Measurements from ENCODE around the gene DCLK3. TPM values are rescaled to one million over a fixed set of nuclear protein-coding genes. Genes with fewer than 3 reads are reported as not detected.

The DCLK3 gene, protein sequence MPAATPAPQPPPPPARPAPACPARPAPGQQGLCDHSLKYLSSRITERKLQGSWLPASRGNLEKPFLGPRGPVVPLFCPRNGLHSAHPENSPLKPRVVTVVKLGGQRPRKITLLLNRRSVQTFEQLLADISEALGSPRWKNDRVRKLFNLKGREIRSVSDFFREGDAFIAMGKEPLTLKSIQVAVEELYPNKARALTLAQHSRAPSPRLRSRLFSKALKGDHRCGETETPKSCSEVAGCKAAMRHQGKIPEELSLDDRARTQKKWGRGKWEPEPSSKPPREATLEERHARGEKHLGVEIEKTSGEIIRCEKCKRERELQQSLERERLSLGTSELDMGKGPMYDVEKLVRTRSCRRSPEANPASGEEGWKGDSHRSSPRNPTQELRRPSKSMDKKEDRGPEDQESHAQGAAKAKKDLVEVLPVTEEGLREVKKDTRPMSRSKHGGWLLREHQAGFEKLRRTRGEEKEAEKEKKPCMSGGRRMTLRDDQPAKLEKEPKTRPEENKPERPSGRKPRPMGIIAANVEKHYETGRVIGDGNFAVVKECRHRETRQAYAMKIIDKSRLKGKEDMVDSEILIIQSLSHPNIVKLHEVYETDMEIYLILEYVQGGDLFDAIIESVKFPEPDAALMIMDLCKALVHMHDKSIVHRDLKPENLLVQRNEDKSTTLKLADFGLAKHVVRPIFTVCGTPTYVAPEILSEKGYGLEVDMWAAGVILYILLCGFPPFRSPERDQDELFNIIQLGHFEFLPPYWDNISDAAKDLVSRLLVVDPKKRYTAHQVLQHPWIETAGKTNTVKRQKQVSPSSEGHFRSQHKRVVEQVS
- total RNA-seq: under 1 TPM; 0.10 to 0.72 TPM

DNA sequence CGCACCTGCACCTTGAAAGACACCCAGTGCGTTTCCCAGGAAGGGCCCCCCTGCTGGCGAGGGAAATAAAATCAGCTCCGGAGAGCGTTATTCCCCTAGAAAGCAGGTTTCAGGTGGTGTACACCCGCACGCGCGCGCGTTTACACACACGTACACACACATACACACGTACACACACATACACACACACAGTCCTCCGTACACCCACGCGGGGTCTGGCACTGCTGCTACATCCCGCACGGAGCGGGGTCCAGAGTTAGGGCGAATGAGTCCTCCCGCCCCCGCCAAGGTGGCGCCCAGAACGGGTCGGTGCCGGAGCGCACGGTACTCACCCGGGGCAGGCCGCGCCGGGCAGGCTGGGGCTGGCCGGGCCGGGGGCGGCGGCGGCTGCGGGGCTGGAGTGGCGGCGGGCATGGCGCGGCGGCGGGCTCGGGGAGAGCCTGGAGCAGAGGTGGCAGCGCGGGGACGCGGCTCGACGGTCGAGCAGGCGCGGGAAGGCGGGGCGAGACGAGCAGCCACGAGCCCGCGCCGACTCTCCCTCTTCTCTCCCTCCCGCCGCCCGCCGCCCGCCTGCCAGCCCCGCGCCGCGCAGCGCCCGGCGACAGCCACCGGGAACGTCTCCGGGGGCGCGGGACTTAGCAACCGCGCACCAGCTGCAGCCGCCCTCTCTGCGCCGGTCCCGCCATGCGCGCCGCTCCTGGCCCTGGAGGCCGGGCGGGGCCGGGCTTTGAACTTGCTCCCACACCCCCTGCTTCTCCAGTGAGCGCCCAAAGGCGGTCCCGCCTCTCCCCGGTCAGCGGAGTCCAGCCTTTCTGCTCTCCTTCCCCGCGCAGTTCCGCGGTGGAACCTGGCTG, at the start of gene DCLK3:
Gene DCLK3, minus strand, starts transcription at position 704 of the 854 bp plus-strand sequence. Its CDS starts 290 bp downstream, at position 414.
- Mint-ChIP-seq H3K36me3 (no peaks in the 10 kb centered on the region), H3K27ac (no peak within 1 kb of the TSS), H3K9me3 (no peaks in the 10 kb centered on the region), H3K4me1 (peaks cover 4% of the 10 kb centered on the region), H3K4me3 (peak within 1 kb of the TSS; percentile 60), H3K27me3 (peaks cover 70% of the 10 kb centered on the region)
- DNase-seq: peak; percentile 19

DNA sequence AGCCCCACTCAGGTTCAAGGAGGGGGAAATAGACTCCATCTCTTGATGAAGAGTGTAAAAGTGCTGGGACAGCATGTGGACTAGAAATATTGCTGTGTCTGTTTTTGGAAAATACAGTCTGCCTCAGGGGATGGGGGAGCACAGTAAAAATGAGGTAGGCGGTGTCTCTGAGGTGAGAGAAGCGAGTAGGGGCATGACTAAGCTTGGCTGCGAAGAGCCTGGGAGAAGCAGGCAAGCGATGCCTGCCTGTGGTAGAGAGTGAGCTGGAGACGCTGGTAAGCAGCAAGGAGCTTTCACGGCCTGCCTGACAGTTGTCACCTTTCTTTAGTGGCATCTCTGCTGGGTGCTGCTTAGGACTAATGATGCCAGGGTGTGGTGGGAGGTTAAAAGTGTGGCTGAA, 49.0 kb upstream of the DCLK3 start:
- Mint-ChIP-seq H3K27ac (no peak overlapping the region), H3K27me3 (no peaks in the 10 kb centered on the region), H3K4me1 (no peaks in the 10 kb centered on the region), H3K36me3 (no peaks in the 10 kb centered on the region), H3K4me3 (no peak overlapping the region), H3K9me3 (no peaks in the 10 kb centered on the region)
- no peak for DNase-seq

DNA sequence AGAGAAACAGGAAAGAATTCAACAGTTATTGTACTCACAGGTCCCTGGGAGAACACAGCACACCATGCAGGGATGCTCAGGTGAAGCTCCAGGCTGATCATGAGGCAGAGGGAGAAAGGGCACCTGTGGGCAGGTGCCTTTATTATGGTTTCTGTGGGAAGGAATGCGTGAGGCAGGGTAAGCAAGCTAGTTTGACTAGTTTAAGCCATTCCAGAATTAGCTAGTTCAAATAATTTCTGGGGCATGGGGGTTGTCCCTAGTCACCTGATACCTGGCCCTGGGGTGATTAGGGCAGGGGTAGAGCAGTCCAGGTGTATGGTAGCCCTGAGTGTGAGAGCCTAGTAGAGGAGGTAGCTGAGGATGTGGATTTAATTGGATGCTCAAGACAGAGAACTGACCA, 47.9 kb upstream of the DCLK3 start:
- Mint-ChIP-seq H3K9me3 (no peaks in the 10 kb centered on the region), H3K27ac (no peak overlapping the region), H3K36me3 (no peaks in the 10 kb centered on the region), H3K4me1 (no peaks in the 10 kb centered on the region), H3K4me3 (no peak overlapping the region), H3K27me3 (no peaks in the 10 kb centered on the region)
- DNase-seq: no peak

DNA sequence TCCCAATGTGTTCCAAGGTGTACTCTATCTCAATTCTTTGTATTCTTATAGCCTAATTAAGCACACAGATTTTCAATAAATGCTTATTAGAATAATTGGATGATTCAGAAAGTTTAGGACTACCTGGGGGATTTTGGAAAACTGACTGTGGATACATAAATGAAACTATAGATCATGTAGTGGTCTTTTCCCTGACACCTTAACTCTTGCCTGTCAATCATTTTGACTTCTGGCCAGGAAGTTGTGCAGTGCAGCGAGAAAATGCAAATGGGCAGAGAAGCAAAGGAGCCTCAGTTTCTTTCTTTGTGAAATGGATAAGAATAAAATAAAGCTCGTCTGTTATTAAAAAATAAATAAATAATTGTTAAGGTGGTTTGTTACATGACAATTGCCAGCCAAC, 47.4 kb upstream of the DCLK3 start:
- Mint-ChIP-seq H3K27ac (no peak overlapping the region), H3K36me3 (no peaks in the 10 kb centered on the region), H3K4me3 (no peak overlapping the region), H3K9me3 (no peaks in the 10 kb centered on the region), H3K27me3 (no peaks in the 10 kb centered on the region), H3K4me1 (no peaks in the 10 kb centered on the region)
- DNase-seq: no peak

DNA sequence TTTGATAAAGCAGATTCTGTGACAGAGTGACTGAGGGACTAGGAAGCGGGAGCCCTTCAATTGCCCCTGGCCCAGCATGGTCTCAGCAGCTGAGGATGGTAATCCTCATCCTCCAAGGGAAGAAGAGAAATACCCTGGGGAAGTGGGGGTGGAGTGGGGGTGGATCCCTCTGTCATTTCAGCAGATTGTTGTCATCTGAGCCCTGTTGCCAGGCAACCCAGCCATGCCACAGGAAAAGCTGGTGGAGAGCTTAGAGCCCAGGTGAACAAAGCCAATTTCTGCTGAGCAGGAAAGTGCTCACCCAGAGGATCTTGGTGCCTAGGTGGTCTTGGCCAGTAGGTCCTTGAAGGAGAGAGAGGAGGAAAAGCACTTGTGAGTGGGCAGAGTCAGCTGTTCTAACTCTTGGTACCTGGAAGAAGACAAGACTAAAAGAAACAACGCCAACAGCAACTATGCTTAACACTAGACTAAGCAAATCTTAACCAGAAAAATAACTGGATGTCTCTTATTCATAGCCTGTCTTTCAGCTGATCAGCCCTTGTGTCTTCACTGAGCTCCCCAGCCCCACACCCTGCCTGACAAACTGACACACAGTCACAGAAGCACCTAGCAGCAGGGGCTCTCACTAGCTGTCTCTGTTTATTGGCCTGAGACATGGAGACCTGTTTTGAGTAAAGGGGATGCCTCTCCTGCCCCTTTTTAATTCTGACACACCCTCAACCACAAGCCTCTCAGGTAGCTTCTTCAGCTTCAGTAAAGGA, 40.1 kb upstream of the DCLK3 start:
- H3K4me1 Mint-ChIP-seq: no peaks in the 10 kb centered on the region
- H3K4me3 Mint-ChIP-seq: no peak overlapping the region
- no peak overlapping the region for H3K27ac Mint-ChIP-seq
- peaks cover 3% of the 10 kb centered on the region for H3K36me3 Mint-ChIP-seq
- no peak for DNase-seq
- H3K27me3 Mint-ChIP-seq: peaks cover 22% of the 10 kb centered on the region
- peaks cover 5% of the 10 kb centered on the region for H3K9me3 Mint-ChIP-seq

DNA sequence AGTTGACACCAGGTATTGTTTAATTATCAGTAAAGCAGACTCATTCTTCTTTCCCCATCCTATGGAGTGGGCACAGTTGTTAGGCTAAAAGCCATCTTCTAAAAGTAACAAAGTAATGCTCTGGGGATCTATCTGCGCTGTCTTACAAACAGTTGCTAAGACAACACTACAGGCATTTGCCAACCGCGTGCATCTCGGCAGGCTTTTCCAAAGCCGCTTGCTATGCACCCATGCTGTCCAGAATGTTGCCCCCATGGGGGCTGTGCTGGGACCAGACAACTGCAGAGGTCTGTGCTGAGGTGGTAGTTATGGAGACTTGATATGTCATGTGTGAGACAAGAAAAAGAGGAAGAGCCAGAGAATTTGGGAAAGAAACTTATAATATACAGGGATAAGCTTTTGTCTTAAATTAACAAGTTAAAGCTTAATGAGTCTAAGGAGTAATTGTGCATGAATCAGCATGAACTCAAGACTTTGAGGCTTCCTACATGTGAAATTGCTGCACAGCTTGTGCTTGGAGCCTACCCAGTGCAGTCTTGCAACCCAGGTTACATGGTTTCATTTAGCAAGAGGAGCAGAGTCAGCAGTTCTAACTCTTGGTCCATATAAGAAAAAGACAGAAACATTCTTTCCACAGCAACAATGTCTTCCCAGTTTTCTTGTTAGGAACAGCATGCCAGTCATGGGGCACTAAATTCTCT, 38.9 kb upstream of the DCLK3 start:
- Mint-ChIP-seq H3K4me3 (no peak overlapping the region), H3K27ac (no peak overlapping the region), H3K27me3 (peaks cover 22% of the 10 kb centered on the region), H3K9me3 (peaks cover 8% of the 10 kb centered on the region), H3K36me3 (peaks cover 3% of the 10 kb centered on the region), H3K4me1 (no peaks in the 10 kb centered on the region)
- DNase-seq: no peak

DNA sequence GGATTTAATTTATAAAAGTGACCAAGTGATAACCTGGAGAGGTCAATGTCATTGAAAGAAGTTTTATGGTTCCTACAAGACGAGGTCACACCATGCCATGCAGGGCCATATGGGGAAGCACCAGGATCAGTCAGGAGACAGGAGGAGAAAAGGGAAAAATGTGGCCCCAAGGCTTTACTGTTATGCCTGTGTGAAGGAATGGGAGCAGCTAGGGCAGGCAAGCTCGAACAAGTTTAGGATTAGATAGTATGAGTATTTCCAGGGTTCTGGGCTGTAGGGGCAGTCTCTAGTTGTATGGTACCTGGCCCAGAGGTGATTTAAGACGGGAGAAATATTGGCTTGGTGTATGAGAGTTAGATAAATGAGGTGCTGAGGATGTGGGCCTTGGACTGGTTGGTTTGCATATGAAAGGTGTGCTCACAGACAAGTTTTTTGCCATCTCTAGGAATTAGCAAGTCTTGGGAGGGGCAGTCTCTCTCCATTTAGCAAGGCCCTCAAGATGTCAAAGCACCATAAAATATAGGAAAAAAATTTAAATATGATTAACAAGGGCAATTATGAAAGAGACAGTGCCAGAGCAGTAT, 36.3 kb upstream of the DCLK3 start:
- Mint-ChIP-seq H3K9me3 (peaks cover 4% of the 10 kb centered on the region), H3K4me1 (no peaks in the 10 kb centered on the region), H3K36me3 (peaks cover 3% of the 10 kb centered on the region), H3K4me3 (no peak overlapping the region), H3K27me3 (peaks cover 17% of the 10 kb centered on the region), H3K27ac (no peak overlapping the region)
- DNase-seq: no peak

DNA sequence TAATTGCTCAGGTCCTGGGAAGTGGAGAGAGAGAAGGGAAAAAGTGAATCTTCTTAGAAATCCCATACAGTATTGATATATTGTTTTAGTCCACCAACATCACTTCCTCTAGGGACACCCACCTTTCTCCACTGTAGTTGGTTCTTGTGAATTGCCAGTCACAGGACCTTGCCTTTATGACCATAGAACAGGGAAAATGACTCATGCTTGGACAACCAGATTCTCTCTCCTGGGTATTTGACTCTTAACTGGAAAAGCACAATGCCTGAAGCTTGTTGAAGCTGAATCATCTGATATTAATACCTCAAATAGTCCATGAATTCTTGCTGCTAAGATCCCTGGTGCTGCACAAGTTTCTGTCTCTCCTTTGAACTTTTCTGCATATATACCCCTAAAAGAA, 32.5 kb upstream of the DCLK3 start:
- Mint-ChIP-seq H3K27ac (no peak overlapping the region), H3K4me1 (no peaks in the 10 kb centered on the region), H3K36me3 (peaks cover 3% of the 10 kb centered on the region), H3K4me3 (no peak overlapping the region), H3K27me3 (peaks cover 11% of the 10 kb centered on the region), H3K9me3 (peaks cover 3% of the 10 kb centered on the region)
- DNase-seq: no peak

DNA sequence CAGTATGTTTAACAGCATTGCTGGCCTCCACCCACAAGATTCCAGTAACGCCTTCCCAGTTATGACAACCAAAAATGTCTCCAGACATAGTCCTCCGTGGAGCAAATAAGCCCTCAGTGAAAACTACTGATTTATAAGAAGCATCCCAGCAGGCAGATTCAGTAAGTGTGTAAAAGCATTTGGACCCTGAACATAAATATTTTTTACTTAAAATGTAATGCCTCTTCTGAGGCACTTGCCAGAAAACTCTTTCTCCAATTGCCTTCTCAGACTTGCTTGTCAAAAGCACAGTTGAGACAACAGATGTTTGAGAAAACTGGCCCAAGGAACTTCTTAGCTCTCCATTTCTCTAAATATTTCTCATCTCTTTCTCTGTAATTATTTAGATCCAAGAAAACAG, 31.8 kb upstream of the DCLK3 start:
- peaks cover 3% of the 10 kb centered on the region for H3K9me3 Mint-ChIP-seq
- peaks cover 6% of the 10 kb centered on the region for H3K27me3 Mint-ChIP-seq
- DNase-seq: no peak
- H3K27ac Mint-ChIP-seq: no peak overlapping the region
- no peaks in the 10 kb centered on the region for H3K4me1 Mint-ChIP-seq
- H3K36me3 Mint-ChIP-seq: peaks cover 3% of the 10 kb centered on the region
- no peak overlapping the region for H3K4me3 Mint-ChIP-seq

DNA sequence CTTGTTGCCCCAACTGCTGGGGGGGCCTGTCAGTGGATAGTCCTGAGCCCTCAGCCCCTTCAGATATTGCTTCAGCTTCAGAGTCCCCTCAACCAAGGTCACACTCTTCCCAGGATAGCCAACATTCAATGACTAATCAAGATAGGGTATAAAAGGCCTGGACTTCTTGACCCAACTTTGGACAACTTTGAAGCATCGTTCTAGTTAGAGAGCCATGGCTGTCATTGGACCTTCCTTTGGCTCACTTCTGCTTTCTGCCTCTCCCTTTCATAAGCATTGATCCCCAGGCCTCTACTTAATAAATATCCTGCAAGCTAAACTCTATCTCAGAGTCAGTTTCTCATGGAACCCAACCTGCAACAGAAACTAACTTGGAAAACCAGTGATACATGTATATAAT, 31.3 kb upstream of the DCLK3 start:
- no peak for DNase-seq
- no peaks in the 10 kb centered on the region for H3K4me1 Mint-ChIP-seq
- H3K27ac Mint-ChIP-seq: no peak overlapping the region
- peaks cover 3% of the 10 kb centered on the region for H3K9me3 Mint-ChIP-seq
- peaks cover 3% of the 10 kb centered on the region for H3K36me3 Mint-ChIP-seq
- no peak overlapping the region for H3K4me3 Mint-ChIP-seq
- peaks cover 6% of the 10 kb centered on the region for H3K27me3 Mint-ChIP-seq

DNA sequence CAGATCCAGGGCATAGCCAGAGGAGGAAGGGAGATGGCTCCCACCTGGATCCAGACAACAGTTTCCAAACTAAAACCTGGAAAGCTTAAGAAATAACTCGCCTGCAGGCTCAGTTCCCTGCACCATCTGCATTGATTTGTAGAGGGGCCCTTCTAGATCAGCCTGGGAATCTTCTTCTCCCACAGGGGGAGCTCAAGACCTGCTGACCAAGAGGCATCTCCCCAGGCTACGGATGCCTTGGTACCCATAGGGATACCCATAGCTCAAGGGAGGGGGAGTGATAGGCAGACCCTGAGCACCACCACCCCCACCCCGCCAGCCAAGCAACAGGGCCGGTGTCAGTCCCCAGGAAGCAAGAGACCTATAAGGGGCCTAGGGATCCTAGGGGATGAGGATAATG, 28.0 kb upstream of the DCLK3 start:
- Mint-ChIP-seq H3K36me3 (no peaks in the 10 kb centered on the region), H3K9me3 (no peaks in the 10 kb centered on the region), H3K27me3 (no peaks in the 10 kb centered on the region), H3K4me3 (no peak overlapping the region), H3K27ac (no peak overlapping the region), H3K4me1 (peaks cover 2% of the 10 kb centered on the region)
- peak; percentile 4 for DNase-seq

DNA sequence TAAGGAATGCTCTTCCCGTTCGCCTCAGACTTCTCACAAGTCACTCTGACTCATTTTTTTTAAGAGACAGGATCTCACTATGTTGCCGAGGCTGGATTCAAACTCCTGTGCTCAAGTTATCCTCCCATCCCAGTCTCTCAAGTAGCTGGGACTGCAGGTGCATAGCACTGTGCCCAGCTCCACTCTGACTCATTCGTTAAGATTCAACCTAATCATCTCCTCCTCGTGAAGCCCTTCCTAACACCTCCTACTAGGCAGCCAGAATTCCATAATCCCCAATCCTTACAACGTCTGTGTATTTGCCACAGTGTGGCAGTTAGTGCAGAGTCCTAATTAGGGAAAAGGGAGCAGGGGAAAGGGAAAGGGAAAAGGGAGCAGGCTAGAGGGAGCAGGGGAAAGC, 26.4 kb upstream of the DCLK3 start:
- Mint-ChIP-seq H3K9me3 (no peaks in the 10 kb centered on the region), H3K27me3 (no peaks in the 10 kb centered on the region), H3K36me3 (no peaks in the 10 kb centered on the region), H3K4me3 (no peak overlapping the region), H3K4me1 (peaks cover 2% of the 10 kb centered on the region), H3K27ac (no peak overlapping the region)
- DNase-seq: no peak

DNA sequence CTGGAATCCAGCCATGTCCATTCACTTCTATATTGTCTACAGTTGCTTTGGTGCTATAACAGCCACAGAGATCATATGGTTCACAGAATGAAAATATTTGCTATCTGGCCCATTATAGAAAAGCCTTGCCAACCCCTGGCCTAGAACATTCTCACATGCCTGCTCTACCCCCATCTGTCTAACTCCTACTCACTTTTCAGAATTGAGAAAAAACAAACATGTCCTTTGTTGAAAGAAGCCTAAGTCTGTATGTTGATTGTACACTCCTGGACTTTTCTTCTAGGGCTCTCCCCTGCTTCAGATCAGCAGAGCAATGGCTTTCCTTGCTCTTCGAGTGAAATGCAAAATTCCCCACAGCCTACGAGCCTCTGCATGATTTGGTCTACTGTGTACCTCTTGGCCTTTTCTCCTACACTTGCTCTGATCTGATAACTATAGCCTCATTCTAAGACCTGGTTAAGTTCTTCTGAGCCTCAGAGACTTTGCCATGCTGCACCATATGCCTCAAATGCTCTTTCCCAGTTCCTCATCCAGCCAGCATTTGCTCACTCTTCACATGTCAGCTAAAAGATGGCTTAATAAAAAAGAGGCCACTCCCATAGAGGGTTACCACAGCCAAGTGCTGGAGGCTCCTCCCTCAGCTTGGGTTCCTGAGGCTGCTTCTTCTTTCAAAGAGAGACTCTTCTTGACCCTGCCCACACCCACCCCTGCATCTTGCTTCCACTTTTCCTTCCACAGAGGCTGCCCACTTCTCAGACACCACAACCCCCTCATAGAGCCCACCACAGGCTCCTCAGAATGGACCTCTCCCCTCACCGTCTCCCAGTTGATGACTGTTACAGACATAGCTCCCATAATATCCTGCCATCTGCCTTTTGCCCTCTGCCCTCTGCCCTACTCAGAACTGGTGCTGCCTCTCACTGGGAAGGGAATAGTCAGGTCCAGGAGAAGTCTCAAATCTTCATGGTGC, 22.9 kb upstream of the DCLK3 start:
- no peak overlapping the region for H3K27ac Mint-ChIP-seq
- no peaks in the 10 kb centered on the region for H3K36me3 Mint-ChIP-seq
- H3K9me3 Mint-ChIP-seq: no peaks in the 10 kb centered on the region
- H3K27me3 Mint-ChIP-seq: no peaks in the 10 kb centered on the region
- H3K4me1 Mint-ChIP-seq: peaks cover 2% of the 10 kb centered on the region
- DNase-seq: no peak
- H3K4me3 Mint-ChIP-seq: no peak overlapping the region
